Sigmoid colon (tissue), 4 donors: Measurements from ENCODE around the gene PHF5A.

Experiments used
- POLR2AphosphoS5 ChIP-seq, 4 donors: sonication (generic); formaldehyde crosslinking; IDR thresholded peaks; one replicate each; pipeline ENCODE4 v1.6.1; 2017; ENCODE audit warnings: antibody characterized with exemption in 4 of 4
- TF ChIP-seq, protein P1 (sequence below), 4 experiments: fragments of 450-650 bp in 3 of 4; fragments of 200-600 bp in 1 of 4; IDR thresholded peaks; one replicate each; pipeline ENCODE4 v1.5.1; 2016 to 2019; ENCODE audit warnings: antibody characterized with exemption in 4 of 4, mild to moderate bottlenecking in 3 of 4, moderate library complexity in 2 of 4

DNA sequence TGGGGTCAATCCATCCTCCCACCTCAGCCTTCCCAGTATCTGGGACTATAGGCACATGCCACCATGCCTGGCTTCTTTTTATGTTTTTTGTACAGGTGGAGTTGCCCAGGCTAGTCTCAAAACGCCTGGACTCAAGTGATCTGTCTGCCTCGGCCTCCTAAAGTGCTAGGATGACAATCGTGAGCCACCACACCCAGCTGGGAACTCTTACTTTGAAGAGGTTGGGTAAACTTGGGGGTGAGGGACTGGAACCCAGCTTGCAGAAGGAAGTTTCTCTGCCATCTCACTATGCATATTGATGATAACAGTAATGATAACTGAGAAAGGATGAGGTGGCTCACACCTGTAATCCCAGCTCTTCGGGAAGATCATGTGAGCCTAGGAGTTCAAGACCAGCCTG, 36.3 kb upstream of the PHF5A start:
- TF ChIP-seq POLR2AphosphoS5 (IDR thresholded peaks at IDR 0.05), result no peak
- TF ChIP-seq, protein P1, sequence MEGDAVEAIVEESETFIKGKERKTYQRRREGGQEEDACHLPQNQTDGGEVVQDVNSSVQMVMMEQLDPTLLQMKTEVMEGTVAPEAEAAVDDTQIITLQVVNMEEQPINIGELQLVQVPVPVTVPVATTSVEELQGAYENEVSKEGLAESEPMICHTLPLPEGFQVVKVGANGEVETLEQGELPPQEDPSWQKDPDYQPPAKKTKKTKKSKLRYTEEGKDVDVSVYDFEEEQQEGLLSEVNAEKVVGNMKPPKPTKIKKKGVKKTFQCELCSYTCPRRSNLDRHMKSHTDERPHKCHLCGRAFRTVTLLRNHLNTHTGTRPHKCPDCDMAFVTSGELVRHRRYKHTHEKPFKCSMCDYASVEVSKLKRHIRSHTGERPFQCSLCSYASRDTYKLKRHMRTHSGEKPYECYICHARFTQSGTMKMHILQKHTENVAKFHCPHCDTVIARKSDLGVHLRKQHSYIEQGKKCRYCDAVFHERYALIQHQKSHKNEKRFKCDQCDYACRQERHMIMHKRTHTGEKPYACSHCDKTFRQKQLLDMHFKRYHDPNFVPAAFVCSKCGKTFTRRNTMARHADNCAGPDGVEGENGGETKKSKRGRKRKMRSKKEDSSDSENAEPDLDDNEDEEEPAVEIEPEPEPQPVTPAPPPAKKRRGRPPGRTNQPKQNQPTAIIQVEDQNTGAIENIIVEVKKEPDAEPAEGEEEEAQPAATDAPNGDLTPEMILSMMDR (IDR thresholded peaks at IDR 0.05), result no peak
